GM12874 (cell line): ENCODE results near the gene CRB1.

Experiments used
- TF ChIP-seq, protein P1 (sequence below): IDR thresholded peaks from 2 replicates; pipeline ENCODE4 v1.5.1; 2011; ENCODE audit warnings: low read depth, mild to moderate bottlenecking, control low read depth, low read length, moderate library complexity; ENCODE audit not compliant: insufficient read depth

Gene CRB1

DNA sequence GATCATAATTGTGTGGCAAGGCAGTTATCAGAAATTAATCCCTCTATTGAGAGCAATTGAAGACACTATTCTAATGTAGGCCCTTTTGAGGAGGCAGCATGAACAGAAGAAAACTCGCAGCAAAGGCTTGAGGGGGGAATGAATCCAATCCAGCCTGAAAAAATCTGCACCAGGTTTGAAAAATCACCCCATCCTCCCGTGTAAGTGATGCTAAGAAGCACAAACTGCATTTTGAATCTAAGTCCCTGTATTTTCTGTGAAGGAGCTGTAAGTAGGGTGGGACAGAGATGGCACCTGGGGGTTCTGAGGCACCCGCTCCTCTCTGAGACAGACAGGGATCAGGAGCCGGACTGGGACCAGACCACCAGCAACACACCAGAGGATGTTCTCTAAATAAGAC, at the start of gene CRB1:
Gene CRB1 (plus strand): TSS at position 241 of the 400 bp plus-strand sequence. CDS start 161 bp downstream, outside the sequence.
- TF ChIP-seq, protein P1, sequence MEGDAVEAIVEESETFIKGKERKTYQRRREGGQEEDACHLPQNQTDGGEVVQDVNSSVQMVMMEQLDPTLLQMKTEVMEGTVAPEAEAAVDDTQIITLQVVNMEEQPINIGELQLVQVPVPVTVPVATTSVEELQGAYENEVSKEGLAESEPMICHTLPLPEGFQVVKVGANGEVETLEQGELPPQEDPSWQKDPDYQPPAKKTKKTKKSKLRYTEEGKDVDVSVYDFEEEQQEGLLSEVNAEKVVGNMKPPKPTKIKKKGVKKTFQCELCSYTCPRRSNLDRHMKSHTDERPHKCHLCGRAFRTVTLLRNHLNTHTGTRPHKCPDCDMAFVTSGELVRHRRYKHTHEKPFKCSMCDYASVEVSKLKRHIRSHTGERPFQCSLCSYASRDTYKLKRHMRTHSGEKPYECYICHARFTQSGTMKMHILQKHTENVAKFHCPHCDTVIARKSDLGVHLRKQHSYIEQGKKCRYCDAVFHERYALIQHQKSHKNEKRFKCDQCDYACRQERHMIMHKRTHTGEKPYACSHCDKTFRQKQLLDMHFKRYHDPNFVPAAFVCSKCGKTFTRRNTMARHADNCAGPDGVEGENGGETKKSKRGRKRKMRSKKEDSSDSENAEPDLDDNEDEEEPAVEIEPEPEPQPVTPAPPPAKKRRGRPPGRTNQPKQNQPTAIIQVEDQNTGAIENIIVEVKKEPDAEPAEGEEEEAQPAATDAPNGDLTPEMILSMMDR = no peak

DNA sequence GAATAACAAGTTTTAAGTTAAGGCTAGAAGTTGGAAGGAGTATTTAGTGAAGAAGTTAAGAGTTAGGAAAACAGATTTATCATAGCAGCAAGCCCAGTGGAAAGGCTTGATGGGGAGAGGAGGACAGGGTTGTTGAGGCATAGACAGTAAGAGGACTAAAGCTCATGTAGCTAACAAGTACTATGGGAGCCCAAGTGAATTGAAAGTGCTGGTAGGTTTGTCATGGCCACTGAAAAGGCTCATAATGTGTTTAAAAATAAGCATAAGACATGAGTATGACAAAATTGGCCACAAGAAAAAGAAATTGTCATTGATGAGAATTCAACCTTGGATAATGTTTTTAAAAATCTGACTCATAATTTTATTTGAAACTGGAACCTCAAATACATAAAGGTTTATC, 49.2 kb upstream of the CRB1 start:
- TF ChIP-seq, protein P1 = no peak

DNA sequence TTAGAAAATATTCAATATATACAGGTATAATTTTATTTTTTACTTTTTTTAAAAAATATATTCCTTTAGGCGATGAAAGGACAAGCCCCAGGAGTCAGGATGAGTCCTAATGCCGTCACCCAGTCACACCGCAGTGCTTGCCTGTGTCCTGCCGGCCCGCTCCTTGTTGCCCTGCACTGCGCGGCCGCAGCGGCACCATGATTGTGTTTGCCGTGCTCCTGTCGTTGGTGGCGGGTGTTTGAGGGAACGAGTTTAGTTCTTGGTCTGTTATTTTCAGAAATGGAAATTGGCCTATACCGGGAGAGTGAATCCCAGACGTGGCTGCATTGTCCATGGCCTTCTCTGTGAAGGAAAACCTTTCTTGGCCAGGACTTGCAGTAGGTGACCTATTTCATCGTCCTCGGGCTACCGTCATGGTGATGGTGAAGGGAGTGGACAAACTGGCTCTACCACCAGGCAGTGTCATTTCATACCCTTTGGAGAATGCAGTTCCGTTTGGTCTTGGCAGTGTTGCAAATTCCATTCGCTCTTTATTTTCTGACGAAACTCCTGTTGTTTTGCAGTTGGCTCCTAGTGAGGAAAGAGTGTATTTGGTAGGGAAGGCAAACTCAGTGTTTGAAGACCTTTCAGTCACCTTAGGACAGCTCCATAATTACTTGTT, 45.9 kb upstream of the CRB1 start:
- TF ChIP-seq, protein P1 = no peak

DNA sequence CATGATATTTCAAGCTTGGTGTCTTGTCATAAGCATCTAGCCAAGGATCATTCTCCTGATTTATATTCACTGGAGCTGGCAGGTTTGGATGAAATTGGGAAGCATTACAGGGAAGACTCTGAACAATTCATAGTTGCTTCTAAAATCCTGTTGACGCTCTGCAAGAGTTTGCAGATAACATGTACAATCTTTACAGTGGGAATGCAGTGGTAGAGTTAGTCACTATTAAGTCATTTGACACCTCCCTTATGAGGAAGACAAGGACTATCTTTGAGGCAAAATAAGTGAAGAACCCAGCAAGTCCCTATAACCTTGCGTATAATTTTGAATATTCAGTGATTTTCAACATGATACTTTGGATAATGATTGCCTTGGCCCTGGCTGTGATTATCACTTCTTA, 45.3 kb upstream of the CRB1 start:
- TF ChIP-seq, protein P1 = no peak

DNA sequence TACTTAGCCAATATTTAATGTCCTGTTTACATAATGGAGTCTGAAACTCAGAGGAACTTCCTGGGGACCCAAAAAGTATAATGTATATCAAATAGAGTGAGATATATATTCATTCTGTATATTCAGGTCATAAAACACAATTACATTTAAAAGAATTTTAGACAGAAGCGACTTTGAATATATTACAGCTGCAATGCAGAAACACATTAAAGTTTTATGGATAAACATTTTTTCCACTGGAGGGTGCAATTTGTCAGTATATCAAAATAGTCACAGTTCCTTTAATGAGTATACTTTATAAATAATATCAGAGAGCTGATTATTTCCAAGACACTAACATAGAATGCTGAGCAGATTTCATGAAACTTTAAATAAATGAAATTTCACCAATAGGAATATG, 43.9 kb upstream of the CRB1 start:
- TF ChIP-seq, protein P1 = no peak

DNA sequence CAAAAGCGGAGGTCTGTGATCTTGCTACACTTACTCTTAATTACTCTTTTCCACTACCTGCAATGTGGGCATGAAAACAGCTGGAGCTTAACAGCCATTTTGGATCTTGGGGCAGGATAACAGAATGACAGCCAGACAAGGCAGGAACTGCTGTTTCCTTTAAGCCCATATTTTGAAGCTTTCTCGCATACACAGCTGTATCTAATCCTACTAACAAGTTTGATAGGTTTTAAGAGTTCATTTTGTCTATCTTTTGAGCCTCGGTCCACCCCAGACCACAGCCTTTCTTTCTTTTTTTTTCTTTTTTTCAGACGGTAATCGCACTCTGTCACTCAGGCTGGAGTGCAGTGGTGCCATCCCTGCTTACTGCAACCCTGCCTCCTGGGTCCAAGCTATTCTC, 42.4 kb upstream of the CRB1 start:
- TF ChIP-seq, protein P1 = no peak

DNA sequence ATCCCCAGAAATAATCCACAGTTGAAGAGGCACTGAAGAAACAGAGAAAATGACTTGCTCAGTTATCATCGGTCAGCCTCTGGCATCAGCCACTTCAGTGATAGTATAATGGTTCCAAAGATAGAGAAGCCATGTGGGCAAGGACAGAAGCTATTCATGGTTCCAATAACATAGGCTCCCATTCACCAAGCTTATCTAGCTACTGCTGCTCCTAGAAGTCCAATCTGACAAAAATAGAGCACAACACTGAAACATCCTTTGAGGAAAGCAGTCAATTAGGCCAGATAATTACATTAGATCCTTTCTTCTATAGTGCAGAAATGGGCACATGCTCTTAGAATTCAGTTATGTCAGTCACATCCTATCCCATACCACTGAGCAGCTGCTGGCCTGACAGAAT, 33.5 kb upstream of the CRB1 start:
- TF ChIP-seq, protein P1 = no peak

DNA sequence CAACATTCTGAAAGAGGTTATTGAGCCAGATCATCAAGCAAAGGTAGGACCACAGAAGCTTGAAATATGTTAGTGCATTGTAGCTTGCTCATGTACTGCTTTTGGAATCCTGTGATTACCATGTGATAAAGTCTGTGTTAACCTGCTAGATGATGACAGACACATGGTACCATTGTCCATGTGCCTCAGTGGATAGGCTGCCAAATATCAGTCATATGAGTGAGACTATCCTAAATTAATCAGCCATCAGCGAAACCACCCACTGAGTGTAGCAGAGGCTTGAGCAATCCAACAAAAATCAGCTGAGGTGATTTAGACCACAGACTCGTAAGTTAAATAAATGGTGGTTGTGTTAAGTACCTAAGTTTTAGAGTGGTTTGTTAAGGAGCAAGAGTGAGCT, 32.7 kb upstream of the CRB1 start:
- TF ChIP-seq, protein P1 = no peak
